Liver (tissue), 9 donors: Measurements from ENCODE around the gene SMG6. TPM values are rescaled to one million over a fixed set of nuclear protein-coding genes. Genes with fewer than 3 reads are reported as not detected.
A peak's percentile ranks its signal among the peaks of the same experiment; 100 is the strongest.

Experiments
- DNase-seq: peaks from one replicate; pipeline ENCODE4 v3.0.0-alpha.2; 2017; ENCODE audit warnings: low spot score
- H3K27ac ChIP-seq, 2 donors: one replicate each; pipeline ENCODE4 v1.7.0; 2013; ENCODE audit warnings: inconsistent platforms in 2 of 2, low read length in 2 of 2, control low read depth in 1 of 2, low read depth in 1 of 2, mild to moderate bottlenecking in 1 of 2
- H3K27me3 ChIP-seq, 4 donors: one replicate each; pipeline versions ENCODE4 v1.6.1 to v1.7.0; 2013; ENCODE audit warnings: low read length in 3 of 4, inconsistent platforms in 1 of 4, mild to moderate bottlenecking in 1 of 4, moderate library complexity in 1 of 4; ENCODE audit not compliant: control insufficient read depth in 4 of 4, insufficient read depth in 4 of 4
- H3K36me3 ChIP-seq, 4 donors: one replicate each; pipeline versions ENCODE4 v1.6.1 to v1.7.0; 2013; ENCODE audit warnings: low read length in 3 of 4, mild to moderate bottlenecking in 3 of 4, low read depth in 1 of 4, moderate library complexity in 1 of 4; ENCODE audit not compliant: control insufficient read depth in 4 of 4, insufficient read depth in 3 of 4
- H3K4me1 ChIP-seq, 4 donors: one replicate each; pipeline versions ENCODE4 v1.6.1 to v1.7.0; 2013; ENCODE audit warnings: low read length in 3 of 4, mild to moderate bottlenecking in 3 of 4, moderate library complexity in 1 of 4; ENCODE audit not compliant: control insufficient read depth in 4 of 4, insufficient read depth in 4 of 4
- H3K4me3 ChIP-seq, 3 donors: one replicate each; pipeline versions ENCODE4 v1.6.1 to v1.7.0; 2013; ENCODE audit warnings: low read length in 3 of 3, control low read depth in 1 of 3, low read depth in 1 of 3, mild to moderate bottlenecking in 1 of 3
- H3K9ac ChIP-seq, 2 donors: one replicate each; pipeline ENCODE4 v1.7.0; 2013; ENCODE audit warnings: low read length in 2 of 2, mild to moderate bottlenecking in 2 of 2, moderate library complexity in 2 of 2, control low read depth in 1 of 2, low read depth in 1 of 2
- H3K9me3 ChIP-seq, 4 donors: one replicate each; pipeline versions ENCODE4 v1.6.1 to v1.7.0; 2013; ENCODE audit warnings: low read length in 3 of 4; ENCODE audit not compliant: control insufficient read depth in 4 of 4
- FOXA2 ChIP-seq: IDR thresholded peaks from 2 replicates; pipeline ENCODE4 v1.6.1; 2016; ENCODE audit warnings: antibody characterized with exemption
- HNF4A ChIP-seq, 2 donors: conservative IDR thresholded peaks; 2 replicates each; pipeline ENCODE4 v1.6.1; 2016; ENCODE audit warnings: antibody characterized with exemption in 2 of 2, mild to moderate bottlenecking in 2 of 2
- NR2F2 ChIP-seq: IDR thresholded peaks from 2 replicates; pipeline ENCODE4 v1.6.1; 2016; ENCODE audit warnings: antibody characterized with exemption
- RAD21 ChIP-seq, 2 donors: IDR thresholded peaks; 2 replicates each; pipeline ENCODE4 v1.6.1; 2016; ENCODE audit warnings: antibody characterized with exemption in 2 of 2, mild to moderate bottlenecking in 2 of 2
- RXRA ChIP-seq, 2 donors: IDR thresholded peaks; 2 replicates each; pipeline ENCODE4 v1.6.1; 2017 to 2018; ENCODE audit warnings: antibody characterized with exemption in 2 of 2, mild to moderate bottlenecking in 1 of 2
- WGBS: extraction: QIAGEN DNeasy Blood & Tissue Kit; methylation state at CpG from one replicate; pipeline ENCODE4 v1.1.7; 2013; 5-methylcytosine and 5-hydroxymethylcytosine counted together
- polyA plus RNA-seq, 2 donors: library from polyadenylated mRNA; stranded (reverse) in 1 of 2; unstranded in 1 of 2; fragments of 200-250 nt in 1 of 2; fragments of >200 nt in 1 of 2; fragmentation: Nextera tagmentation in 1 of 2; extraction: Ambion mirVana in 1 of 2; gene quantifications; one replicate each; pipeline versions ENCODE4 v1.2.1 to v1.2.3, GENCODE V29; 2013 to 2015
- total RNA-seq, 2 donors: library from RNA; depleted of rRNA; stranded (reverse); fragments of >200 nt; gene quantifications; one replicate each; pipeline ENCODE4 v1.2.3, GENCODE V29; 2014
- TF ChIP-seq, protein P1 (sequence below): IDR thresholded peaks from 2 replicates; pipeline ENCODE4 v1.6.1; 2016; ENCODE audit warnings: antibody characterized with exemption
- TF ChIP-seq, protein P2 (sequence below): IDR thresholded peaks from 2 replicates; pipeline ENCODE4 v1.6.1; 2016; ENCODE audit warnings: antibody characterized with exemption
- TF ChIP-seq, protein P3 (sequence below): fragments of 150-350 bp; IDR thresholded peaks from 2 replicates; pipeline ENCODE4 v1.5.1; 2017; ENCODE audit warnings: improper control_type of control experiment, low read depth, low read length; ENCODE audit not compliant: missing input control
- TF ChIP-seq, protein P4 (sequence below): IDR thresholded peaks from 2 replicates; pipeline ENCODE4 v1.6.1; 2016; ENCODE audit warnings: antibody characterized with exemption, mild to moderate bottlenecking
- donor health status: healthy.
- donor health status: healthy.
- donor health status: healthy.
- donor health status: healthy.
- donor health status: healthy.

SMG6 gene
- total and polyA plus RNA-seq, 4 donors = 4.9 to 12.0 (median 8.2) TPM

DNA sequence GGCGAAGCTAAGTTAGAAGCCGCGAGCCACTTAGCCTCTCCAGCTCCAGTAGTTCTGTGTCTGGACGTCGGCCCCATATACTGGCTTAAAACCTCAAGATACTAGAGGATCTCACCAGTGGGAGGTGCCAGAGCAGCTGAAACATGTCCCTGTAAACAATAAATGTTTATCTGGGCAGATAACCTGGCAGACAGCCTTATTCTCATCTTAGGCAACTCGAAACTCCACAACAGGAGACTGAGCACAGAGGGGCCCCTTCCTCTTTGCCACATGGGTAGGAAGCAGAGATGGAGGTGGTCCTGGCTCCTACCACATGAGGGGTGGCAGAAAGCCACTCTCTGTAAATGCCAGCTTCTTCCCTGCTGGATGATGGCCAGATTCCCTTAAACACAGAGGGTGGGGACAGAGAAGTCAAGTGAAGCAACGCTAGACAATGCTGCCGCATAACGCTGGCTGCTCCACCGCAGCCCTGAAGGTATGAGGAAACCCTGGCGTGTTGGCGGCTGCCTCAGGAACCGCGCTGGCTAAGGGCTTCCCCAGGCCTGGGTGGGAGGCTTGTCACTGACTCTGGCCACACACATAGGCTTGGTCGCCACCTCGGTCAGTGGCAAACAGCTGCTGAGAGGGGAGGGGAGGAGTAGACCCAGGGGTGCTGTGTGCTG, 180.8 kb downstream of the SMG6 start:
- Histone ChIP-seq H3K4me3 (no peak overlapping the region), H3K9me3 (no peaks in the 10 kb centered on the region), H3K36me3 (peaks cover 0 to 1% (median 0%) of the 10 kb centered on the region in 4 donors), H3K9ac (peak overlapping the region in 1 of 2 donors; percentile 38), H3K4me1 (peaks cover 2 to 23% (median 17%) of the 10 kb centered on the region in 4 donors), H3K27ac (peak overlapping the region; percentile 64 to 80), H3K27me3 (no peaks in the 10 kb centered on the region)
- 29% methylated on average over 16 of the region's 16 CpGs for WGBS
- DNase-seq = no peak
- TF ChIP-seq NR2F2 = no peak
- TF ChIP-seq, protein P1, sequence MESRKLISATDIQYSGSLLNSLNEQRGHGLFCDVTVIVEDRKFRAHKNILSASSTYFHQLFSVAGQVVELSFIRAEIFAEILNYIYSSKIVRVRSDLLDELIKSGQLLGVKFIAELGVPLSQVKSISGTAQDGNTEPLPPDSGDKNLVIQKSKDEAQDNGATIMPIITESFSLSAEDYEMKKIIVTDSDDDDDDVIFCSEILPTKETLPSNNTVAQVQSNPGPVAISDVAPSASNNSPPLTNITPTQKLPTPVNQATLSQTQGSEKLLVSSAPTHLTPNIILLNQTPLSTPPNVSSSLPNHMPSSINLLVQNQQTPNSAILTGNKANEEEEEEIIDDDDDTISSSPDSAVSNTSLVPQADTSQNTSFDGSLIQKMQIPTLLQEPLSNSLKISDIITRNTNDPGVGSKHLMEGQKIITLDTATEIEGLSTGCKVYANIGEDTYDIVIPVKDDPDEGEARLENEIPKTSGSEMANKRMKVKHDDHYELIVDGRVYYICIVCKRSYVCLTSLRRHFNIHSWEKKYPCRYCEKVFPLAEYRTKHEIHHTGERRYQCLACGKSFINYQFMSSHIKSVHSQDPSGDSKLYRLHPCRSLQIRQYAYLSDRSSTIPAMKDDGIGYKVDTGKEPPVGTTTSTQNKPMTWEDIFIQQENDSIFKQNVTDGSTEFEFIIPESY = no peak
- TF ChIP-seq, protein P2, sequence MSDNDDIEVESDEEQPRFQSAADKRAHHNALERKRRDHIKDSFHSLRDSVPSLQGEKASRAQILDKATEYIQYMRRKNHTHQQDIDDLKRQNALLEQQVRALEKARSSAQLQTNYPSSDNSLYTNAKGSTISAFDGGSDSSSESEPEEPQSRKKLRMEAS = no peak
- peak; percentile 49 for TF ChIP-seq FOXA2
- peak; percentile 23 for TF ChIP-seq HNF4A (conservative IDR thresholded peaks at IDR 0.05)
- TF ChIP-seq, protein P3, sequence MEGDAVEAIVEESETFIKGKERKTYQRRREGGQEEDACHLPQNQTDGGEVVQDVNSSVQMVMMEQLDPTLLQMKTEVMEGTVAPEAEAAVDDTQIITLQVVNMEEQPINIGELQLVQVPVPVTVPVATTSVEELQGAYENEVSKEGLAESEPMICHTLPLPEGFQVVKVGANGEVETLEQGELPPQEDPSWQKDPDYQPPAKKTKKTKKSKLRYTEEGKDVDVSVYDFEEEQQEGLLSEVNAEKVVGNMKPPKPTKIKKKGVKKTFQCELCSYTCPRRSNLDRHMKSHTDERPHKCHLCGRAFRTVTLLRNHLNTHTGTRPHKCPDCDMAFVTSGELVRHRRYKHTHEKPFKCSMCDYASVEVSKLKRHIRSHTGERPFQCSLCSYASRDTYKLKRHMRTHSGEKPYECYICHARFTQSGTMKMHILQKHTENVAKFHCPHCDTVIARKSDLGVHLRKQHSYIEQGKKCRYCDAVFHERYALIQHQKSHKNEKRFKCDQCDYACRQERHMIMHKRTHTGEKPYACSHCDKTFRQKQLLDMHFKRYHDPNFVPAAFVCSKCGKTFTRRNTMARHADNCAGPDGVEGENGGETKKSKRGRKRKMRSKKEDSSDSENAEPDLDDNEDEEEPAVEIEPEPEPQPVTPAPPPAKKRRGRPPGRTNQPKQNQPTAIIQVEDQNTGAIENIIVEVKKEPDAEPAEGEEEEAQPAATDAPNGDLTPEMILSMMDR = peak; percentile 39
- peak in 1 of 2 donors; percentile 57 for TF ChIP-seq RXRA (IDR thresholded peaks at IDR 0.05)
- TF ChIP-seq RAD21 (IDR thresholded peaks at IDR 0.05) = peak; percentile 80 to 82
- TF ChIP-seq, protein P4, sequence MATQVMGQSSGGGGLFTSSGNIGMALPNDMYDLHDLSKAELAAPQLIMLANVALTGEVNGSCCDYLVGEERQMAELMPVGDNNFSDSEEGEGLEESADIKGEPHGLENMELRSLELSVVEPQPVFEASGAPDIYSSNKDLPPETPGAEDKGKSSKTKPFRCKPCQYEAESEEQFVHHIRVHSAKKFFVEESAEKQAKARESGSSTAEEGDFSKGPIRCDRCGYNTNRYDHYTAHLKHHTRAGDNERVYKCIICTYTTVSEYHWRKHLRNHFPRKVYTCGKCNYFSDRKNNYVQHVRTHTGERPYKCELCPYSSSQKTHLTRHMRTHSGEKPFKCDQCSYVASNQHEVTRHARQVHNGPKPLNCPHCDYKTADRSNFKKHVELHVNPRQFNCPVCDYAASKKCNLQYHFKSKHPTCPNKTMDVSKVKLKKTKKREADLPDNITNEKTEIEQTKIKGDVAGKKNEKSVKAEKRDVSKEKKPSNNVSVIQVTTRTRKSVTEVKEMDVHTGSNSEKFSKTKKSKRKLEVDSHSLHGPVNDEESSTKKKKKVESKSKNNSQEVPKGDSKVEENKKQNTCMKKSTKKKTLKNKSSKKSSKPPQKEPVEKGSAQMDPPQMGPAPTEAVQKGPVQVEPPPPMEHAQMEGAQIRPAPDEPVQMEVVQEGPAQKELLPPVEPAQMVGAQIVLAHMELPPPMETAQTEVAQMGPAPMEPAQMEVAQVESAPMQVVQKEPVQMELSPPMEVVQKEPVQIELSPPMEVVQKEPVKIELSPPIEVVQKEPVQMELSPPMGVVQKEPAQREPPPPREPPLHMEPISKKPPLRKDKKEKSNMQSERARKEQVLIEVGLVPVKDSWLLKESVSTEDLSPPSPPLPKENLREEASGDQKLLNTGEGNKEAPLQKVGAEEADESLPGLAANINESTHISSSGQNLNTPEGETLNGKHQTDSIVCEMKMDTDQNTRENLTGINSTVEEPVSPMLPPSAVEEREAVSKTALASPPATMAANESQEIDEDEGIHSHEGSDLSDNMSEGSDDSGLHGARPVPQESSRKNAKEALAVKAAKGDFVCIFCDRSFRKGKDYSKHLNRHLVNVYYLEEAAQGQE = no peak

DNA sequence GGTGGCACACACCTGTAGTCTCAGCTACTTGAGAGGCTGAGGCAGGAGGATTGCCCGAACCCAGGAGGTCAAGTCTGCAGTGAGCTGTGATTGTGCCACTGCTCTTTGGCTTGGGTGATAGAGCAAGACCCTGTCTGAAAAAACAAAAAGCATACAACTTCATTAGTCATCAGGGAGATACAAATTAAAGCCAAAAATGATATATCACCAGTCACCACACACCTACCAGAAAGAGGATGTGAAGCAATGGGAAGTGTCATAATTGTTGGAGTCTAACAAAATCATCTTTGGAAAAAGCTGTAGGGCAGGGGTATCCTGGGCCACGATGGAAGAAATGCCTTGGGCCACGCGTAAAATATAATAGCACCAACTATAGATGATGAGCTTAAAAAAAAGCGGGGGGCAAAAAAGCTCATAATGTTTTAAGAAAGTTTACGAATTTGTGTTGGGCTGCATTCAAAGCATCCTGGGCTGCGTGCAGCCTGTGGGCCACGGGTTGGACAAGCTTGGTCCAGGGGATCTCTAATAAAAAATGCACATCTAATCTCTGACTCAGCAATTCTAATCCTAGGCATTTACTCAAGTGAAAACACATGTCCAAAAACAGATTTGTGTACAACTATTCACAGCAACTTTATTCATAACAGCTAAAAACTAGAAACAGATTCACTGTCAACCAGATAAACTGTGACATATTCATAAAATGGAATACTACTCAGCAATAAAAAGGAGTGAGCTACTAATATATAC, 182.8 kb downstream of the SMG6 start:
- H3K27ac ChIP-seq = no peak overlapping the region
- H3K4me3 ChIP-seq = no peak overlapping the region
- H3K27me3 ChIP-seq = no peaks in the 10 kb centered on the region
- no peak for TF ChIP-seq NR2F2
- TF ChIP-seq RXRA (IDR thresholded peaks at IDR 0.05) = no peak
- no peaks in the 10 kb centered on the region for H3K36me3 ChIP-seq
- peaks cover 2 to 23% (median 17%) of the 10 kb centered on the region in 4 donors for H3K4me1 ChIP-seq
- 96% methylated on average over 8 of the region's 8 CpGs for WGBS
- no peaks in the 10 kb centered on the region for H3K9me3 ChIP-seq
- DNase-seq = no peak
- H3K9ac ChIP-seq = no peak overlapping the region
